HCT116 (cell line): ENCODE results near the gene EN2. TPM values are rescaled to one million over a fixed set of nuclear protein-coding genes. Genes with fewer than 3 reads are reported as not detected.

ENCODE experiments used
- ATAC-seq: fragments of 200-7000 bp; cut with Tn5 transposase; 2 replicates; pipeline ENCODE4 v1.9.1; 2020; ENCODE audit warnings: mild to moderate bottlenecking, moderate library complexity
- BruUV-seq: library from RNA; stranded (reverse); fragments of 400-500 nt; replicated peaks from 2 replicates; lab custom pipeline; 2021; lab: Mats Ljungman, UMichigan
- CTCF ChIA-PET: fragments of 300-600 bp; sonication (Branson Sonifier 250); formaldehyde crosslinking; loops from one replicate; lab custom pipeline; 2021; ENCODE audit warnings: antibody characterized with exemption; lab: Charles Lee
- POLR2A ChIA-PET: fragments of 300-600, 350-600 bp; sonication (Branson Sonifier 250); formaldehyde crosslinking; loops from one replicate; lab custom pipeline; 2021; ENCODE audit warnings: antibody characterized with exemption; lab: Charles Lee
- RAD21 ChIA-PET, 2 experiments: fragments of 300-600 bp; sonication (Branson Sonifier 250); formaldehyde crosslinking; loops; one replicate each; lab custom pipeline; 2023; ENCODE audit warnings: low total read pairs in 2 of 2; ENCODE audit not compliant: uncharacterized antibody in 2 of 2, unreplicated experiment in 2 of 2, low non-redundant PET in 1 of 2; lab: Charles Lee
- DNase-seq: peaks from one replicate; pipeline ENCODE4 v3.0.0-alpha.2; 2010; ENCODE audit warnings: low read depth, low spot score
- H2AFZ ChIP-seq: fragments of 200-600 bp; shearing (Covaris generic), sonication (generic); 2 replicates; pipeline ENCODE4 v1.6.1; 2017; ENCODE audit warnings: low read depth, mixed run types, mixed read lengths, antibody characterized with exemption, low read length; ENCODE audit not compliant: poor library complexity, severe bottlenecking
- H3K27ac ChIP-seq: 2 replicates; pipeline ENCODE4 v1.5.1; 2012; ENCODE audit warnings: low read depth, low read length
- H3K27me3 ChIP-seq: fragments of 200-600 bp; sonication (generic); 2 replicates; pipeline ENCODE4 v1.6.1; 2016; ENCODE audit warnings: mixed run types, low read length, mixed read lengths; ENCODE audit not compliant: insufficient read depth
- H3K36me3 ChIP-seq, 2 experiments: fragments of 200-500 bp in 1 of 2; fragments of 200-600 bp in 1 of 2; sonication (Bioruptor generic) in 1 of 2; sonication (generic) in 1 of 2; 2 replicates each; pipeline versions ENCODE4 v1.5.1 to v1.6.1; 2014 to 2016; ENCODE audit warnings: low read length in 2 of 2, inconsistent platforms in 1 of 2, mixed read lengths in 1 of 2, mixed run types in 1 of 2; ENCODE audit not compliant: insufficient read depth in 2 of 2, control insufficient read depth in 1 of 2
- H3K4me1 ChIP-seq, 2 experiments: fragments of 200-600 bp in 1 of 2; sonication (generic) in 1 of 2; 2 replicates each; pipeline versions ENCODE4 v1.5.1 to v1.6.1; 2012 to 2017; ENCODE audit warnings: low read length in 2 of 2, inconsistent platforms in 1 of 2, mild to moderate bottlenecking in 1 of 2, mixed read lengths in 1 of 2, mixed run types in 1 of 2, moderate library complexity in 1 of 2; ENCODE audit not compliant: insufficient read depth in 2 of 2, control insufficient read depth in 1 of 2
- H3K4me2 ChIP-seq: fragments of 200-600 bp; sonication (generic); 2 replicates; pipeline ENCODE4 v1.6.1; 2017; ENCODE audit warnings: mixed run types, low read length, mixed read lengths
- H3K4me3 ChIP-seq, 2 experiments: fragments of 200-600 bp in 1 of 2; sonication (generic) in 1 of 2; replicated peaks in 1 of 2; 2 replicates each; pipeline ENCODE4 v1.5.1; 2011 to 2016; ENCODE audit warnings: low read length in 2 of 2, control low read depth in 1 of 2, low read depth in 1 of 2, mild to moderate bottlenecking in 1 of 2, mixed read lengths in 1 of 2, mixed run types in 1 of 2
- H3K79me2 ChIP-seq: fragments of 200-600 bp; sonication (generic); 2 replicates; pipeline ENCODE4 v1.6.1; 2017; ENCODE audit warnings: mild to moderate bottlenecking, mixed run types, low read length, moderate library complexity, mixed read lengths; ENCODE audit not compliant: insufficient read depth
- H3K9ac ChIP-seq: fragments of 200-600 bp; sonication (generic); 2 replicates; pipeline ENCODE4 v1.6.1; 2016; ENCODE audit warnings: low read length, mixed read lengths
- H3K9me2 ChIP-seq: fragments of 200-600 bp; sonication (generic), shearing (Covaris generic); 2 replicates; pipeline ENCODE4 v1.6.1; 2017; ENCODE audit warnings: mixed run types, mild to moderate bottlenecking, moderate library complexity; ENCODE audit not compliant: insufficient read depth
- H3K9me3 ChIP-seq, 2 experiments: fragments of 200-500 bp in 1 of 2; fragments of 200-600 bp in 1 of 2; sonication (Bioruptor generic) in 1 of 2; sonication (generic) in 1 of 2; 2 replicates each; pipeline ENCODE4 v1.6.1; 2014 to 2017; ENCODE audit warnings: low read length in 2 of 2, mixed read lengths in 2 of 2, inconsistent platforms in 1 of 2, low read depth in 1 of 2, mild to moderate bottlenecking in 1 of 2, mixed run types in 1 of 2, moderate library complexity in 1 of 2; ENCODE audit not compliant: control insufficient read depth in 1 of 2, insufficient read depth in 1 of 2
- H4K20me1 ChIP-seq: fragments of 200-600 bp; sonication (generic), shearing (Covaris generic); 2 replicates; pipeline ENCODE4 v1.6.1; 2017; ENCODE audit warnings: mixed run types, mild to moderate bottlenecking, moderate library complexity; ENCODE audit not compliant: insufficient read depth
- CBX3 ChIP-seq: IDR thresholded peaks from 2 replicates; pipeline ENCODE4 v1.6.1; 2012; ENCODE audit warnings: low read depth
- ELF1 ChIP-seq: IDR thresholded peaks from 2 replicates; pipeline ENCODE4 v1.6.1; 2012; ENCODE audit warnings: low read depth, borderline replicate concordance
- EZH2 ChIP-seq: fragments of 200-600 bp; sonication (generic); IDR thresholded peaks from 2 replicates; pipeline ENCODE4 v1.6.1; 2017; ENCODE audit warnings: antibody characterized with exemption, mixed run types
- EZH2phosphoT487 ChIP-seq: fragments of 200-600 bp; IDR thresholded peaks from 2 replicates; pipeline ENCODE4 v1.6.1; 2018; ENCODE audit warnings: antibody characterized with exemption, borderline replicate concordance
- FOSL1 ChIP-seq: IDR thresholded peaks from 2 replicates; pipeline ENCODE4 v1.6.1; 2012; ENCODE audit warnings: low read depth
- JUND ChIP-seq: IDR thresholded peaks from 2 replicates; pipeline ENCODE4 v1.6.1; 2012
- POLR2AphosphoS5 ChIP-seq: IDR thresholded peaks from 2 replicates; pipeline ENCODE4 v1.6.1; 2011; ENCODE audit warnings: mild to moderate bottlenecking, low read depth, low read length, moderate library complexity
- RAD21 ChIP-seq: IDR thresholded peaks from 2 replicates; pipeline ENCODE4 v1.6.1; 2012; ENCODE audit warnings: low read depth, mild to moderate bottlenecking
- SIN3A ChIP-seq: IDR thresholded peaks from 2 replicates; pipeline ENCODE4 v1.6.1; 2012; ENCODE audit warnings: low read depth
- SP1 ChIP-seq: IDR thresholded peaks from 2 replicates; pipeline ENCODE4 v1.6.1; 2012; ENCODE audit warnings: low read depth
- SRF ChIP-seq: IDR thresholded peaks from 2 replicates; pipeline ENCODE4 v1.6.1; 2012; ENCODE audit warnings: low read depth
- TCF7L2 ChIP-seq: IDR thresholded peaks from 2 replicates; pipeline ENCODE4 v1.7.0; 2011; ENCODE audit warnings: borderline replicate concordance, inconsistent platforms; ENCODE audit not compliant: insufficient read depth, insufficient read length; ENCODE audit errors: extremely low read depth
- YY1 ChIP-seq: IDR thresholded peaks from 2 replicates; pipeline ENCODE4 v1.6.1; 2011; ENCODE audit warnings: low read length, low read depth, moderate library complexity, mild to moderate bottlenecking; ENCODE audit not compliant: insufficient replicate concordance; ENCODE audit errors: extremely low read depth
- ZFX ChIP-seq: fragments of 450-650 bp; IDR thresholded peaks from 2 replicates; pipeline ENCODE4 v1.6.1; 2017
- ZNF274 ChIP-seq: fragments of 200-500 bp; sonication (Bioruptor generic); IDR thresholded peaks from 2 replicates; pipeline ENCODE4 v1.6.1; 2014; ENCODE audit warnings: mild to moderate bottlenecking, low read depth, low read length, inconsistent platforms
- intact Hi-C: fragments of 100-400 bp; cut with micrococcal nuclease; formaldehyde crosslinking; loops from 2 replicates; pipeline ENCODE4 v1.10.0; 2022
- total RNA-seq: library from RNA; stranded (reverse); gene quantifications from one replicate; pipeline ENCODE4 v1.2.1, GENCODE V29; 2021; ENCODE audit not compliant: unreplicated experiment
- TF ChIP-seq, protein P1 (sequence below), 3 experiments: fragments of 200-600 bp in 1 of 3; sonication (generic) in 1 of 3; IDR thresholded peaks in 2 of 3; conservative IDR thresholded peaks in 1 of 3; 2 replicates each; pipeline ENCODE4 v1.5.1; 2012 to 2017; ENCODE audit warnings: low read depth in 2 of 3, low read length in 2 of 3, antibody characterized with exemption in 1 of 3, borderline replicate concordance in 1 of 3, control low read depth in 1 of 3, mild to moderate bottlenecking in 1 of 3, mixed read lengths in 1 of 3, mixed run types in 1 of 3, moderate library complexity in 1 of 3; ENCODE audit not compliant: insufficient read depth in 1 of 3
- TF ChIP-seq, protein P2 (sequence below): IDR thresholded peaks from 2 replicates; pipeline ENCODE4 v1.6.1; 2011; ENCODE audit warnings: mild to moderate bottlenecking, low read length, moderate library complexity; ENCODE audit not compliant: insufficient replicate concordance; ENCODE audit errors: extremely low read depth
- TF ChIP-seq, protein P3 (sequence below): IDR thresholded peaks from 2 replicates; pipeline ENCODE4 v1.6.1; 2012; ENCODE audit warnings: low read depth
- TF ChIP-seq, protein P4 (sequence below): IDR thresholded peaks from 2 replicates; pipeline ENCODE4 v1.6.1; 2012

EN2 gene
- total RNA-seq, 1 experiment from 2014 or later = 0.32 TPM

DNA sequence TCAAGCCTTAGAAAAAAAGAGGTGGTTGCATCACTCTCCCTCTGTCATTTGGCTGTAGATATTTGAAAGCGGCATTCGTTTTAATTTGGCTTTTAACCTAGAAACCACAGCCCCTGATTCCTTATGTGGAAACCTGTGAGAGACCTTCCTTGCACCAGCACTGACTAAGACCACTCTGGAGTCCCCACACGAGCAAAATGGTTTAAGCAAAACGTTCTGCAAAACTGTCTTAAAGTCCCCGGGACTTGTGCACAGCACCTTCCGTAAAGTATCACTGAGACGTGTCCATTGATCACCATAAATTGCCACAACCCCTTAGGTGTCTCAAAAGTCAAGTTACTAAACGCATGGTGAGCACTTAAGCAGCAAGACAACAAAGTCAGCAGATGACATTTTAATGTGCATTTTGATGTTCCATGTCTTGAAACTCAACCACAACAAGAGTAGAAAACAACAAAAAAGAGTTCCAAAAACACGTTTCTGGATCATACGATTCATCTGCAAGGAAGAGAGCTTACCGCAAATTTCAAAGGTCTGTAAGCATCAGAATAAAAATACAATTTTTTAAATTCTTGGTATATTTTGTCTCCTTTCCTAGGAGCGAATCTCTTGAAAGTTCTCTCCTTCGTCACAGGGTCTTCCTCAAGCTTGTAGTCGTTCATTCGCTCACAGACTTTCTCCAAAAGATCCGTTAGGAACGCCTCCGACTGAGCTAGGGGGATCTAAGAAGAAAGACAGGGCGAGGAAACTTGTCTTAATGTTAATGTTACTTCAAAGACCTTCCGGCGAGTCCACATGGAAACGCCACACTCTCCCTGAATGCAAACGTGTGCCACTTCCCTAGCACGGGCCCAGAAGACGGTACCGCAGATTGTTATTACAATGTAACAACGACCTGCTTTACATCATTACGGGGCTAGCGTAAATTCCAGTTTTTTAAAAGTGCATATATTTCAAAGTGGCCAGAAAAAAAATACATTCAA is 50.7 kb downstream of the EN2 start:
- no peaks in the 10 kb centered on the region for H3K9me2 ChIP-seq
- H3K4me2 ChIP-seq = no peak overlapping the region
- H2AFZ ChIP-seq = no peak overlapping the region
- H3K4me1 ChIP-seq = no peaks in the 10 kb centered on the region
- H3K36me3 ChIP-seq = no peaks in the 10 kb centered on the region
- ChIA-PET POLR2A (no interaction called here), CTCF (no interaction called here), RAD21 (no interaction called here)
- BruUV-seq = no TSS peak
- H4K20me1 ChIP-seq = no peaks in the 10 kb centered on the region
- intact Hi-C loops = no loop called here
- TF ChIP-seq POLR2AphosphoS5 (no peak), RAD21 (no peak), SRF (no peak), SP1 (no peak), ELF1 (no peak), TCF7L2 (no peak), EZH2 (no peak), ZFX (no peak), ZNF274 (no peak), YY1 (no peak), EZH2phosphoT487 (no peak), JUND (no peak), SIN3A (no peak), CBX3 (no peak), FOSL1 (no peak)
- TF ChIP-seq, protein P1, sequence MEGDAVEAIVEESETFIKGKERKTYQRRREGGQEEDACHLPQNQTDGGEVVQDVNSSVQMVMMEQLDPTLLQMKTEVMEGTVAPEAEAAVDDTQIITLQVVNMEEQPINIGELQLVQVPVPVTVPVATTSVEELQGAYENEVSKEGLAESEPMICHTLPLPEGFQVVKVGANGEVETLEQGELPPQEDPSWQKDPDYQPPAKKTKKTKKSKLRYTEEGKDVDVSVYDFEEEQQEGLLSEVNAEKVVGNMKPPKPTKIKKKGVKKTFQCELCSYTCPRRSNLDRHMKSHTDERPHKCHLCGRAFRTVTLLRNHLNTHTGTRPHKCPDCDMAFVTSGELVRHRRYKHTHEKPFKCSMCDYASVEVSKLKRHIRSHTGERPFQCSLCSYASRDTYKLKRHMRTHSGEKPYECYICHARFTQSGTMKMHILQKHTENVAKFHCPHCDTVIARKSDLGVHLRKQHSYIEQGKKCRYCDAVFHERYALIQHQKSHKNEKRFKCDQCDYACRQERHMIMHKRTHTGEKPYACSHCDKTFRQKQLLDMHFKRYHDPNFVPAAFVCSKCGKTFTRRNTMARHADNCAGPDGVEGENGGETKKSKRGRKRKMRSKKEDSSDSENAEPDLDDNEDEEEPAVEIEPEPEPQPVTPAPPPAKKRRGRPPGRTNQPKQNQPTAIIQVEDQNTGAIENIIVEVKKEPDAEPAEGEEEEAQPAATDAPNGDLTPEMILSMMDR (IDR thresholded peaks at IDR 0.05 in 2 of 3, conservative IDR thresholded peaks at IDR 0.05 in 1 of 3; ENCODE audit: borderline replicate concordance in 1 of 3, insufficient read depth in 1 of 3, low read depth in 2 of 3, low read length in 2 of 3) = no peak
- TF ChIP-seq, protein P2, sequence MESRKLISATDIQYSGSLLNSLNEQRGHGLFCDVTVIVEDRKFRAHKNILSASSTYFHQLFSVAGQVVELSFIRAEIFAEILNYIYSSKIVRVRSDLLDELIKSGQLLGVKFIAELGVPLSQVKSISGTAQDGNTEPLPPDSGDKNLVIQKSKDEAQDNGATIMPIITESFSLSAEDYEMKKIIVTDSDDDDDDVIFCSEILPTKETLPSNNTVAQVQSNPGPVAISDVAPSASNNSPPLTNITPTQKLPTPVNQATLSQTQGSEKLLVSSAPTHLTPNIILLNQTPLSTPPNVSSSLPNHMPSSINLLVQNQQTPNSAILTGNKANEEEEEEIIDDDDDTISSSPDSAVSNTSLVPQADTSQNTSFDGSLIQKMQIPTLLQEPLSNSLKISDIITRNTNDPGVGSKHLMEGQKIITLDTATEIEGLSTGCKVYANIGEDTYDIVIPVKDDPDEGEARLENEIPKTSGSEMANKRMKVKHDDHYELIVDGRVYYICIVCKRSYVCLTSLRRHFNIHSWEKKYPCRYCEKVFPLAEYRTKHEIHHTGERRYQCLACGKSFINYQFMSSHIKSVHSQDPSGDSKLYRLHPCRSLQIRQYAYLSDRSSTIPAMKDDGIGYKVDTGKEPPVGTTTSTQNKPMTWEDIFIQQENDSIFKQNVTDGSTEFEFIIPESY = no peak
- TF ChIP-seq, protein P3, sequence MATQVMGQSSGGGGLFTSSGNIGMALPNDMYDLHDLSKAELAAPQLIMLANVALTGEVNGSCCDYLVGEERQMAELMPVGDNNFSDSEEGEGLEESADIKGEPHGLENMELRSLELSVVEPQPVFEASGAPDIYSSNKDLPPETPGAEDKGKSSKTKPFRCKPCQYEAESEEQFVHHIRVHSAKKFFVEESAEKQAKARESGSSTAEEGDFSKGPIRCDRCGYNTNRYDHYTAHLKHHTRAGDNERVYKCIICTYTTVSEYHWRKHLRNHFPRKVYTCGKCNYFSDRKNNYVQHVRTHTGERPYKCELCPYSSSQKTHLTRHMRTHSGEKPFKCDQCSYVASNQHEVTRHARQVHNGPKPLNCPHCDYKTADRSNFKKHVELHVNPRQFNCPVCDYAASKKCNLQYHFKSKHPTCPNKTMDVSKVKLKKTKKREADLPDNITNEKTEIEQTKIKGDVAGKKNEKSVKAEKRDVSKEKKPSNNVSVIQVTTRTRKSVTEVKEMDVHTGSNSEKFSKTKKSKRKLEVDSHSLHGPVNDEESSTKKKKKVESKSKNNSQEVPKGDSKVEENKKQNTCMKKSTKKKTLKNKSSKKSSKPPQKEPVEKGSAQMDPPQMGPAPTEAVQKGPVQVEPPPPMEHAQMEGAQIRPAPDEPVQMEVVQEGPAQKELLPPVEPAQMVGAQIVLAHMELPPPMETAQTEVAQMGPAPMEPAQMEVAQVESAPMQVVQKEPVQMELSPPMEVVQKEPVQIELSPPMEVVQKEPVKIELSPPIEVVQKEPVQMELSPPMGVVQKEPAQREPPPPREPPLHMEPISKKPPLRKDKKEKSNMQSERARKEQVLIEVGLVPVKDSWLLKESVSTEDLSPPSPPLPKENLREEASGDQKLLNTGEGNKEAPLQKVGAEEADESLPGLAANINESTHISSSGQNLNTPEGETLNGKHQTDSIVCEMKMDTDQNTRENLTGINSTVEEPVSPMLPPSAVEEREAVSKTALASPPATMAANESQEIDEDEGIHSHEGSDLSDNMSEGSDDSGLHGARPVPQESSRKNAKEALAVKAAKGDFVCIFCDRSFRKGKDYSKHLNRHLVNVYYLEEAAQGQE = no peak
- TF ChIP-seq, protein P4, sequence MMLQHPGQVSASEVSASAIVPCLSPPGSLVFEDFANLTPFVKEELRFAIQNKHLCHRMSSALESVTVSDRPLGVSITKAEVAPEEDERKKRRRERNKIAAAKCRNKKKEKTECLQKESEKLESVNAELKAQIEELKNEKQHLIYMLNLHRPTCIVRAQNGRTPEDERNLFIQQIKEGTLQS = no peak
- no peaks in the 10 kb centered on the region for H3K79me2 ChIP-seq
- H3K27ac ChIP-seq = no peak overlapping the region
- no peak overlapping the region for H3K9ac ChIP-seq
- H3K27me3 ChIP-seq = peaks cover 73% of the 10 kb centered on the region
- no peak for DNase-seq
- no peaks in the 10 kb centered on the region for H3K9me3 ChIP-seq
- ATAC-seq = no peak
- no peak overlapping the region for H3K4me3 ChIP-seq
